ENCODE data around the gene NPEPL1.
"Not testable (repeated sequence)": the region's sequence is repeated elsewhere in the genome, so short reads cannot be mapped to it uniquely, and the experiment has no call there.

NPEPL1 gene

GRCh38 chr20:58746620-58747019 lies 54.0 kb downstream of the NPEPL1 start:
- TF ChIP-seq, protein P1, sequence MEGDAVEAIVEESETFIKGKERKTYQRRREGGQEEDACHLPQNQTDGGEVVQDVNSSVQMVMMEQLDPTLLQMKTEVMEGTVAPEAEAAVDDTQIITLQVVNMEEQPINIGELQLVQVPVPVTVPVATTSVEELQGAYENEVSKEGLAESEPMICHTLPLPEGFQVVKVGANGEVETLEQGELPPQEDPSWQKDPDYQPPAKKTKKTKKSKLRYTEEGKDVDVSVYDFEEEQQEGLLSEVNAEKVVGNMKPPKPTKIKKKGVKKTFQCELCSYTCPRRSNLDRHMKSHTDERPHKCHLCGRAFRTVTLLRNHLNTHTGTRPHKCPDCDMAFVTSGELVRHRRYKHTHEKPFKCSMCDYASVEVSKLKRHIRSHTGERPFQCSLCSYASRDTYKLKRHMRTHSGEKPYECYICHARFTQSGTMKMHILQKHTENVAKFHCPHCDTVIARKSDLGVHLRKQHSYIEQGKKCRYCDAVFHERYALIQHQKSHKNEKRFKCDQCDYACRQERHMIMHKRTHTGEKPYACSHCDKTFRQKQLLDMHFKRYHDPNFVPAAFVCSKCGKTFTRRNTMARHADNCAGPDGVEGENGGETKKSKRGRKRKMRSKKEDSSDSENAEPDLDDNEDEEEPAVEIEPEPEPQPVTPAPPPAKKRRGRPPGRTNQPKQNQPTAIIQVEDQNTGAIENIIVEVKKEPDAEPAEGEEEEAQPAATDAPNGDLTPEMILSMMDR (conservative IDR thresholded peaks at IDR 0.05; ENCODE audit: low read length), result no peak
- DNase-seq (ENCODE audit: low read depth), result no peak

DNA sequence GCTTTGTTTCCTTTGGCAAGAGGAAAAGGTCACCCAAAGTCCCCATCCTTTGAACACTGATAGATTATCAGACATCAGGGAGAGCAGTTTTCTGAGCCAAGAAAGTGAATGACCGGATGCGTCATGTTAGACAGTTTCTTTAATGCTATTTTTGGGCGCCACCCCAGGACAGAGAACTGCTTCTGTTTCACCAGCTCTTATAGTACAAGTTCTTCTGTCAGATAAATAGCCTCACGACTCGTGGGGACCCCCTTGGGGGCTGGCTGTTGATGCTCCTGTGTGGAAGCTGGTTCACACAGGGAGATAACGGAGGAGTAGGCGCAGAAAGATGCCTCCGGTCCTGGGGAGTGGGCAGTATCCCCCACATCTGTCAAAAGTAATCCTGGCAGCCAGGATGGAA lies 54.6 kb downstream of the NPEPL1 start:
- no peak for DNase-seq (ENCODE audit: low read depth)
- no peak overlapping the region for H3K4me3 ChIP-seq (ENCODE audit: low read length)
- TF ChIP-seq, protein P1 (conservative IDR thresholded peaks at IDR 0.05; ENCODE audit: low read length), result no peak

More at GRCh38 chr20:58746620-58747019, 54.0 kb downstream of the NPEPL1 start:
- no peak overlapping the region for H3K4me3 ChIP-seq (ENCODE audit: low read length)

GRCh38 chr20:58748618-58749017 lies 56.0 kb downstream of the NPEPL1 start:
- H3K4me3 ChIP-seq (ENCODE audit: low read length), result no peak overlapping the region
- DNase-seq (ENCODE audit: low read depth), result no peak
- TF ChIP-seq, protein P1 (conservative IDR thresholded peaks at IDR 0.05; ENCODE audit: low read length), result no peak

- TF ChIP-seq, protein P1 (conservative IDR thresholded peaks at IDR 0.05; ENCODE audit: low read length), result no peak
- no peak overlapping the region for H3K4me3 ChIP-seq (ENCODE audit: low read length)
- DNase-seq (ENCODE audit: low read depth), result no peak
These were observed 56.6 kb downstream of the NPEPL1 start for GRCh38 chr20:58749098-58749769.

GRCh38 chr20:58749979-58750378 lies 57.4 kb downstream of the NPEPL1 start:
- TF ChIP-seq, protein P1 (conservative IDR thresholded peaks at IDR 0.05; ENCODE audit: low read length), result no peak
- no peak overlapping the region for H3K4me3 ChIP-seq (ENCODE audit: low read length)

DNA sequence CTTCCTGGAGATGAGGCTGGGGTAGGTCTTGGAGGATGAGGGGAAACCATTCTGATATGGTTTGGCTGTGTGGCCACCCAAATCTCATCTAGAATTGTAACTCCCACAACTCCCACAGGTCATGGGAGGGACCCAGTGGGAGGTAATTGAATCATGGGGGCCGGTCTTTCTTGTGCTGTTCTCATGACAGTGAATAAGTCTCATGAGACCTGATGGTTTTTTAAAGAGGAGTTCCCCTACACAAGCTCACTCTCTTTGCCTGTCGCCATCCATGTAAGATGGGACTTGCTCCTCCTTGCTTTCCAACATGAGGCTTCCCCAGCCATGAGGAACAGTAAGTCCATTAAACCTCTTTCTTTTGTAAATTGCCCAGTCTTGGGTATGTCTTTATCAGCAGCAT lies 58.1 kb downstream of the NPEPL1 start:
- not testable (repeated sequence) for DNase-seq (ENCODE audit: low read depth); H3K4me3 ChIP-seq (ENCODE audit: low read length)

More at GRCh38 chr20:58749979-58750378, 57.4 kb downstream of the NPEPL1 start:
- DNase-seq (ENCODE audit: low read depth), result no peak

DNA sequence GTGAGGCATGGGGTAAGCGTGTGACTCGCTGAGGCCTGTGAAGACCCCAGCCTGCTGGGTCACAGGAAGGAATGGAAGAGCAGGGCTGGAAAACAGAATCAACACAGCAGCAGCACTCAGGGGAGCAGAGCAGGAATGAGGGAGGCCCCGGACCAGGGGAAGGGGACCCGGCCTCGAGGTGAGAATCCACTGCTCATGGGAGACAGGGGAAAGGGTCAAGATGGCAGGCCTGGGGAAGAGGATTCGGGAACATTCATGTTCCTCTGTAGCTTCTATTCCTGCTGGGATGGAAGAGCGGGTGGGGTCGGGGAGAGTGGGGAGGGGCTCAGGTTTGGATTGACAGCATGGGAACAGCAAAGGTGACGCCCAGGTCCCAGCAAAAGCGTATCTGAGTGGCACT lies 59.4 kb downstream of the NPEPL1 start:
- TF ChIP-seq, protein P1 (conservative IDR thresholded peaks at IDR 0.05; ENCODE audit: low read length), result no peak
- H3K4me3 ChIP-seq (ENCODE audit: low read length), result no peak overlapping the region
- no peak for DNase-seq (ENCODE audit: low read depth)

Data from AG10803 (cell line).